MCF 10A (cell line): ENCODE measurements around the gene COPS9. TPM values are rescaled to one million over a fixed set of nuclear protein-coding genes. Genes with fewer than 3 reads are reported as not detected.

Experiments used
- BruUV-seq: library from RNA; stranded (reverse); fragments of 400-500 nt; replicated peaks from 2 replicates; lab custom pipeline; 2021; lab: Mats Ljungman, UMichigan
- CTCF ChIA-PET: fragments of 300-600 bp; sonication (Branson Sonifier 250); formaldehyde crosslinking; extraction: SDS; loops from one replicate; lab custom pipeline; 2021; ENCODE audit warnings: antibody characterized with exemption, inconsistent platforms; lab: Yijun Ruan, JAX
- POLR2A ChIA-PET: fragments of 300-600, 350-650 bp; sonication (Branson Sonifier 250); formaldehyde crosslinking; extraction: SDS; loops from one replicate; lab custom pipeline; 2020; ENCODE audit warnings: antibody characterized with exemption, inconsistent platforms; lab: Yijun Ruan, JAX
- DNase-seq: peaks from one replicate; pipeline ENCODE4 v3.0.0-alpha.2; 2018; ENCODE audit not compliant: unreplicated experiment
- H3K27ac Mint-ChIP-seq: one replicate; pipeline ENCODE4 v1.8.0; 2022; ENCODE audit warnings: mild to moderate bottlenecking, low read depth, mixed read lengths; ENCODE audit not compliant: unreplicated experiment
- H3K27me3 Mint-ChIP-seq: one replicate; pipeline ENCODE4 v1.8.0; 2022; ENCODE audit warnings: mixed read lengths; ENCODE audit not compliant: insufficient read depth, unreplicated experiment
- H3K36me3 Mint-ChIP-seq: one replicate; pipeline ENCODE4 v1.8.0; 2022; ENCODE audit warnings: mild to moderate bottlenecking, moderate library complexity, mixed read lengths; ENCODE audit not compliant: insufficient read depth, unreplicated experiment
- H3K4me1 Mint-ChIP-seq: one replicate; pipeline ENCODE4 v1.8.0; 2022; ENCODE audit warnings: mixed read lengths; ENCODE audit not compliant: insufficient read depth, unreplicated experiment
- H3K4me3 Mint-ChIP-seq: one replicate; pipeline ENCODE4 v1.8.0; 2022; ENCODE audit warnings: mild to moderate bottlenecking, moderate library complexity, mixed read lengths; ENCODE audit not compliant: unreplicated experiment
- H3K9me3 Mint-ChIP-seq: one replicate; pipeline ENCODE4 v1.8.0; 2022; ENCODE audit warnings: mixed read lengths; ENCODE audit not compliant: unreplicated experiment
- CTCF ChIP-seq: fragments of 200-600 bp; IDR thresholded peaks from one replicate; pipeline ENCODE4 v1.8.0; 2022; ENCODE audit warnings: antibody characterized with exemption, mild to moderate bottlenecking; ENCODE audit not compliant: unreplicated experiment
- intact Hi-C: fragments of 100-400 bp; cut with micrococcal nuclease; formaldehyde crosslinking; loops from 2 replicates; pipeline ENCODE4 v1.14.1; 2022
- total RNA-seq: library from RNA; stranded (reverse); gene quantifications from 2 replicates; pipeline ENCODE4 v1.2.3, GENCODE V29; 2022

Gene COPS9
- total RNA-seq, 1 experiment from 2014 or later, result 146 TPM

GRCh38 chr2:240106765-240107476 lies 29.2 kb downstream of the COPS9 start:
- intact Hi-C loops, result no loop called here
- Mint-ChIP-seq H3K4me3 (no peak overlapping the region), H3K4me1 (no peaks in the 10 kb centered on the region), H3K27ac (no peak overlapping the region), H3K9me3 (no peaks in the 10 kb centered on the region), H3K36me3 (no peaks in the 10 kb centered on the region), H3K27me3 (peaks cover 60% of the 10 kb centered on the region)
- ChIA-PET POLR2A (interaction anchor here (1.0 kb wide), 1 partner anchor 37 kb away, joined by 3 read pairs; no protein-coding TSS in a partner anchor), CTCF (interaction anchor here (0.8 kb wide), 1 partner anchor 37 kb away, joined by 3 read pairs; no protein-coding TSS in a partner anchor)
- DNase-seq, result no peak
- BruUV-seq, result no TSS peak
- no peak for TF ChIP-seq CTCF

GRCh38 chr2:240105982-240106381 lies 30.1 kb downstream of the COPS9 start:
- ChIA-PET POLR2A (interaction anchor here (0.6 kb wide), 1 partner anchor 72 kb away, joined by 3 read pairs; no protein-coding TSS in a partner anchor), CTCF (interaction anchor here (0.8 kb wide), 1 partner anchor 38 kb away, joined by 3 read pairs; no protein-coding TSS in a partner anchor)
- intact Hi-C loops, result no loop called here
- no TSS peak for BruUV-seq
- DNase-seq, result no peak
- peaks cover 60% of the 10 kb centered on the region for H3K27me3 Mint-ChIP-seq
- no peaks in the 10 kb centered on the region for H3K36me3 Mint-ChIP-seq
- TF ChIP-seq CTCF, result no peak
- H3K4me1 Mint-ChIP-seq, result no peaks in the 10 kb centered on the region
- H3K27ac Mint-ChIP-seq, result no peak overlapping the region
- no peak overlapping the region for H3K4me3 Mint-ChIP-seq
- no peaks in the 10 kb centered on the region for H3K9me3 Mint-ChIP-seq

- no TSS peak for BruUV-seq
- TF ChIP-seq CTCF, result no peak
- Mint-ChIP-seq H3K27ac (no peak overlapping the region), H3K27me3 (peaks cover 66% of the 10 kb centered on the region), H3K4me3 (no peak overlapping the region), H3K9me3 (peaks cover 7% of the 10 kb centered on the region), H3K4me1 (no peaks in the 10 kb centered on the region), H3K36me3 (no peaks in the 10 kb centered on the region)
- DNase-seq, result no peak
- POLR2A ChIA-PET, result no interaction called here
- intact Hi-C loops, result no loop called here
- CTCF ChIA-PET, result interaction anchor here (1.5 kb wide), 1 partner anchor 42 kb away, joined by 6 read pairs; no protein-coding TSS in a partner anchor
Measured at GRCh38 chr2:240103136-240103535, 33.0 kb downstream of the COPS9 start.

DNA sequence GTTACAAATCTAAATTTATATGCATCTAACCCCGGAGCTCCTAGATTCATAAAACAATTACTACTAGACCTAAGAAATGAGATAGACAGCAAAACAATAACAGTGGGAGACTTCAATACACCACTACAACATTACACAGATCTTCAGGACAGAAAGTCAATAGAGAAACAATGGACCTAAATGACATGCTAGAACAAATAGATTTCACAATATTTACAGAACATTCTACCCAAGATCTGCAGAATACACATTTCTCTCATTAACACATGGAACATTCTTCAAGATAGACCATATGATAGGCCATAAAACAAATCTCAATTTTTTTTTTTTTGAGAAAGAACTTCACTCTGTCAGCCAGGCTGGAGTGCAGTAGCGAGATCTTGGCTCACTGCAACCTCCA lies 37.8 kb downstream of the COPS9 start:
- POLR2A ChIA-PET, result no interaction called here

More for the DNA sequence above, 37.8 kb downstream of the COPS9 start:
- no peak overlapping the region for H3K27ac Mint-ChIP-seq
- no peak for DNase-seq
- no peak overlapping the region for H3K4me3 Mint-ChIP-seq
- peaks cover 11% of the 10 kb centered on the region for H3K9me3 Mint-ChIP-seq
- intact Hi-C loops, result no loop called here
- H3K27me3 Mint-ChIP-seq, result peaks cover 100% of the 10 kb centered on the region
- TF ChIP-seq CTCF, result no peak
- BruUV-seq, result no TSS peak
- H3K36me3 Mint-ChIP-seq, result no peaks in the 10 kb centered on the region
- H3K4me1 Mint-ChIP-seq, result no peaks in the 10 kb centered on the region
- CTCF ChIA-PET, result interaction anchor here (0.6 kb wide), 1 partner anchor 77 kb away, joined by 5 read pairs; no protein-coding TSS in a partner anchor
